Measurements from ENCODE around the gene TCEAL8. TPM values are rescaled to one million over a fixed set of nuclear protein-coding genes. Genes with fewer than 3 reads are reported as not detected.

The TCEAL8 gene, protein sequence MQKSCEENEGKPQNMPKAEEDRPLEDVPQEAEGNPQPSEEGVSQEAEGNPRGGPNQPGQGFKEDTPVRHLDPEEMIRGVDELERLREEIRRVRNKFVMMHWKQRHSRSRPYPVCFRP
- total RNA-seq = 41.5 TPM
- long read RNA-seq, transcript TCEAL8-201 (2 exons, 1,131 nt) = minor isoform, 6 of 29 reads
- long read RNA-seq, transcript TCEAL8-202 (3 exons, 1,222 nt) = major isoform, 22 of 29 reads
- long read RNA-seq, partial matches to known transcripts = 0 of 29 reads
- long read RNA-seq, other reads (novel, unspliced or antisense) = 1 of 29 reads

DNA sequence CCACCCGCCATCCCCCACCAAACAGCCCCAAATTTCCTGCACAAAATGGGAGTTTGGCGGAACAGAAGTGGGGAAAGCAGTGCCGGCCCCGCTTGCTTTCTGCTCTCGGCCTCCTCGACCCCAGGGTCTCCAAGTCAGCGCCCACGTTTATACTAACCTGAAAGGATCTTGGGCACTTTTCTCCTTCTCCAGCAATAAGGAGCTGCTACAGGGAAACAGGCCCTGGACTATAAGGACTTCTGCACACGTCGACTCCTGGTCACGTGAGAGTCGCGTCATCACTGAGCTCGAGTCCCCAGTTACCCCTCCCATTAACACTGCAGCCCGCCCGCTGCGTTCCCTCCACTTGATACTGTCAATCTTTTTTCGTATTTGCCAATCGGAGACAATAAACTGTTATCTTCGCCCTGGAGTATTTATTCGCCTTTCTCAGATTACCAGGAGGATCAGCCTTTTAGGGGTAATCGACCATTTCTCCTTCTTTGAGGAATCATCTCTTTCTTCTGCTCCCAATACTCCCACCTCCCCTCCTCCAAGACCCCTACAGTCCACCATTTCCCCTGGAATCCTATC, at the start of gene TCEAL8:
TCEAL8 (minus strand) TSS at position 235 of the 573 bp plus-strand sequence. CDS start 1,176 bp downstream, outside the sequence.
- intact Hi-C loops (cut with DNase I) = no loop called here
- DNase-seq = peak; percentile 89
- peak; percentile 96 to 98 for ATAC-seq
- no peaks in the 10 kb centered on the region for H3K4me1 ChIP-seq
- TF ChIP-seq, protein P1, sequence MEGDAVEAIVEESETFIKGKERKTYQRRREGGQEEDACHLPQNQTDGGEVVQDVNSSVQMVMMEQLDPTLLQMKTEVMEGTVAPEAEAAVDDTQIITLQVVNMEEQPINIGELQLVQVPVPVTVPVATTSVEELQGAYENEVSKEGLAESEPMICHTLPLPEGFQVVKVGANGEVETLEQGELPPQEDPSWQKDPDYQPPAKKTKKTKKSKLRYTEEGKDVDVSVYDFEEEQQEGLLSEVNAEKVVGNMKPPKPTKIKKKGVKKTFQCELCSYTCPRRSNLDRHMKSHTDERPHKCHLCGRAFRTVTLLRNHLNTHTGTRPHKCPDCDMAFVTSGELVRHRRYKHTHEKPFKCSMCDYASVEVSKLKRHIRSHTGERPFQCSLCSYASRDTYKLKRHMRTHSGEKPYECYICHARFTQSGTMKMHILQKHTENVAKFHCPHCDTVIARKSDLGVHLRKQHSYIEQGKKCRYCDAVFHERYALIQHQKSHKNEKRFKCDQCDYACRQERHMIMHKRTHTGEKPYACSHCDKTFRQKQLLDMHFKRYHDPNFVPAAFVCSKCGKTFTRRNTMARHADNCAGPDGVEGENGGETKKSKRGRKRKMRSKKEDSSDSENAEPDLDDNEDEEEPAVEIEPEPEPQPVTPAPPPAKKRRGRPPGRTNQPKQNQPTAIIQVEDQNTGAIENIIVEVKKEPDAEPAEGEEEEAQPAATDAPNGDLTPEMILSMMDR (IDR thresholded peaks at IDR 0.05) = no peak
- no peaks in the 10 kb centered on the region for H3K27me3 ChIP-seq (ENCODE audit: low read depth)
- H3K36me3 ChIP-seq = no peaks in the 10 kb centered on the region
- H3K4me3 ChIP-seq = peak within 1 kb of the TSS; percentile 63
- peak within 1 kb of the TSS; percentile 81 for H3K27ac ChIP-seq
- no peaks in the 10 kb centered on the region for H3K9me3 ChIP-seq

DNA sequence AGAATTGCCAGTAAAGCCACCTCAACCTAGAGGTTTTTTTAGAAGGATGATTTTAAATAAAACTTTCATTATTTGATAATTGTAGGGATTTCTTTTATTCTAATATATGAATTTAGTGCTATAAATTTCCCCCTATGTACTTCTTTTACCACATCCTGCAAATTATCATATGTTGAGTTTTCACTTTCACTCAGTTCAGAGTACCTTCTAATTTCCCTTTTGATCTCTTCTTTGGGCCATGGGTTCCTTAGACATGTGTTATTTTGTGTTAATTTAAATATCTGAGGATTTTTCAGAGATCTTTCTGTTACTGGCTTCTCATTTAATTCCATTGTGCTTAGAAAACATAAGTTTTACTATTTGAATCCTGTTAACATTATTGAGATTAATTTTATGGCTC, 49.8 kb upstream of the TCEAL8 start:
- Histone ChIP-seq H3K27me3 (ENCODE audit: low read depth) (no peaks in the 10 kb centered on the region), H3K9me3 (no peaks in the 10 kb centered on the region), H3K27ac (no peak overlapping the region), H3K4me3 (no peak overlapping the region), H3K36me3 (no peaks in the 10 kb centered on the region), H3K4me1 (no peaks in the 10 kb centered on the region)
- ATAC-seq = no peak
- TF ChIP-seq, protein P1 (IDR thresholded peaks at IDR 0.05) = no peak
- DNase-seq = no peak
- intact Hi-C loops (cut with DNase I) = no loop called here

DNA sequence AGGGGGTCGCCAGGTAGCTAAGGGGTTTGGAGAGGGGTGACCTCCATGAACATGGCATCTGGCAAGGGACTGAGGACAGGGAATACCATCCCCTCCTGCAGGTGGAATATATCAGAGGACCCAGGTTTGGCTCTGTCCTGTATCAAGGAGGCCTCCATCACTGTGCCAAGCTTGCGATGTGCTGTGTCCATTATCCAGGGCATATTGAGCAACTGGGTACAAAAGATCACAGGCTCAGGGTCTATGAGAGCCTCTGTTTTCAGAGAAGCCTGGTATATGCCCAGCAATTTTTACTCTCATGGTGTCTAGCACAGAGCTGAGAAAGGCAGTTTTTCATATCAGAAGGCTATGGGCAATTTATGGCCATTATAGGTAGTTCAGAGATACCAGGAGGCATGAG, 38.2 kb upstream of the TCEAL8 start:
- no peak for ATAC-seq
- Histone ChIP-seq H3K27ac (no peak overlapping the region), H3K4me1 (no peaks in the 10 kb centered on the region), H3K27me3 (ENCODE audit: low read depth) (no peaks in the 10 kb centered on the region), H3K9me3 (no peaks in the 10 kb centered on the region), H3K36me3 (no peaks in the 10 kb centered on the region), H3K4me3 (no peak overlapping the region)
- intact Hi-C loops (cut with DNase I) = no loop called here
- no peak for DNase-seq
- TF ChIP-seq, protein P1 (IDR thresholded peaks at IDR 0.05) = no peak

DNA sequence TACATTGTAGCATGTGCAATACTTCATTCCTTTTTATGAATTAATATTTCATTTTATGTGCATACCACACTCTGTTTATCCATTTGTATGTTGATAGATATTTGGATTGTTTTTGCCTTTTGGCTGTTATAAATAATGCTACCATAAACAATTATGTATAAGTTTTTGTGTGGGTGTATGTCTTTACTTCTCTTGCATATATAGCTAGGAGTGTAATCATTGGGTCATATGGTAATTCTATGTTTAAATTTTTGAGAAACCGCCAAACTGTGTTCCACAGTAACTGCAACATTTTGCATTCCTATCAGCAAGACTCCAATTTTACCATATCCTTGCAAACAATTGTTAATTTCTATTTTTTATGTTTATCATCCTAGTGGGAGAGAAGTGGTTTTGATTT, 24.7 kb upstream of the TCEAL8 start:
- intact Hi-C loops (cut with DNase I) = no loop called here

DNA sequence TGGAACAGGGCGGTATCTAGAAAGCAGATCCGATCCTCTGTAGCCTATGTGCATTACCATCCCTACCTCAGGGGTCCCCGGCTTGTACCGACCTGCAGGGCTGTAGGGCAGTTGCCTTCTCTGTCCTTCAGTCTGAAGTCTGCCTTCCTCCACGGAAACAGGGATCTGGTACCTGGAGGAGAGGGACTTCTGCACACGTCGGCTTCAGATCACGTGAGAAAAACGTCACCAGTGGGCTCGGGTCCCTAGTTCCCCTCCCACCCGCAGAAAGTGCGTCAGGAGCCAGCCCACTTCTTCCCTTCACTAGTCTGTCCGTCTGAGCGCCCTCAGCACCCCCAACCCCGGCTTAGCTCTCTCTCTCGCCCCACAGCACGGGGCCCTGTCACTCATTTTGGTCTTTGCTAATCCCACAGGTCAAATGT, 21.6 kb upstream of the TCEAL8 start, which contains the start of gene TCEAL5:
TCEAL5 (minus strand) TSS at position 170 of the 422 bp plus-strand sequence. CDS start 2,187 bp downstream, outside the sequence.
- no peak within 1 kb of the TSS for H3K4me3 ChIP-seq
- TF ChIP-seq, protein P1 (IDR thresholded peaks at IDR 0.05) = no peak

More for the DNA sequence above, 24.7 kb upstream of the TCEAL8 start:
- TF ChIP-seq, protein P1 (IDR thresholded peaks at IDR 0.05) = no peak
- H3K27me3 ChIP-seq (ENCODE audit: low read depth) = peaks cover 10% of the 10 kb centered on the region
- H3K4me3 ChIP-seq = no peak overlapping the region
- H3K9me3 ChIP-seq = no peaks in the 10 kb centered on the region
- H3K4me1 ChIP-seq = no peaks in the 10 kb centered on the region
- H3K36me3 ChIP-seq = no peaks in the 10 kb centered on the region
- H3K27ac ChIP-seq = no peak overlapping the region
- ATAC-seq (no peak), DNase-seq (no peak)

More for the DNA sequence above, 21.6 kb upstream of the TCEAL8 start, which contains the start of gene TCEAL5:
- Histone ChIP-seq H3K36me3 (no peaks in the 10 kb centered on the region), H3K4me1 (no peaks in the 10 kb centered on the region), H3K27ac (no peak within 1 kb of the TSS), H3K9me3 (no peaks in the 10 kb centered on the region), H3K27me3 (ENCODE audit: low read depth) (peaks cover 10% of the 10 kb centered on the region)
- ATAC-seq (no peak), DNase-seq (no peak)
- intact Hi-C loops (cut with DNase I) = no loop called here

All from lower lobe of right lung (tissue), 2 donors.